Stimulated activated naive CD8-positive, alpha-beta T cell treated with anti-CD3 and anti-CD28 coated beads, Interleukin-15, Interleukin-2, amounts not matched to agents 100 ng/mL and 50 ng/mL, for 24 hours (primary cell): ENCODE measurements around the gene RPL31.

Source experiments
- H3K27ac Mint-ChIP-seq: one replicate; pipeline ENCODE4 v1.8.0; 2021; ENCODE audit warnings: mild to moderate bottlenecking, mixed read lengths
- H3K27me3 Mint-ChIP-seq: one replicate; pipeline ENCODE4 v1.8.0; 2021; ENCODE audit warnings: mixed read lengths
- H3K36me3 Mint-ChIP-seq: one replicate; pipeline ENCODE4 v1.8.0; 2021; ENCODE audit warnings: low read depth, mixed read lengths
- H3K4me1 Mint-ChIP-seq: one replicate; pipeline ENCODE4 v1.8.0; 2021; ENCODE audit warnings: low read depth, mixed read lengths
- H3K4me3 Mint-ChIP-seq: one replicate; pipeline ENCODE4 v1.8.0; 2021; ENCODE audit warnings: mild to moderate bottlenecking, mixed read lengths
- H3K9me3 Mint-ChIP-seq: one replicate; pipeline ENCODE4 v1.8.0; 2021; ENCODE audit warnings: mixed read lengths

The RPL31 gene

GRCh38 chr2:101022221-101022620 is 20.1 kb downstream of the RPL31 start:
- H3K4me1 Mint-ChIP-seq = no peaks in the 10 kb centered on the region
- H3K36me3 Mint-ChIP-seq = peaks cover 17% of the 10 kb centered on the region
- no peak overlapping the region for H3K4me3 Mint-ChIP-seq
- no peaks in the 10 kb centered on the region for H3K27me3 Mint-ChIP-seq
- no peak overlapping the region for H3K27ac Mint-ChIP-seq
- H3K9me3 Mint-ChIP-seq = no peaks in the 10 kb centered on the region

- no peaks in the 10 kb centered on the region for H3K27me3 Mint-ChIP-seq
- no peak overlapping the region for H3K27ac Mint-ChIP-seq
Measured at GRCh38 chr2:101023327-101024107, 21.4 kb downstream of the RPL31 start.

GRCh38 chr2:101025561-101025960 is 23.5 kb downstream of the RPL31 start:
- H3K9me3 Mint-ChIP-seq = no peaks in the 10 kb centered on the region
- H3K27ac Mint-ChIP-seq = no peak overlapping the region
- H3K4me3 Mint-ChIP-seq = no peak overlapping the region
- peaks cover 2% of the 10 kb centered on the region for H3K36me3 Mint-ChIP-seq
- no peaks in the 10 kb centered on the region for H3K4me1 Mint-ChIP-seq
- H3K27me3 Mint-ChIP-seq = no peaks in the 10 kb centered on the region

More at GRCh38 chr2:101023327-101024107, 21.4 kb downstream of the RPL31 start:
- no peak overlapping the region for H3K4me3 Mint-ChIP-seq
- H3K4me1 Mint-ChIP-seq = no peaks in the 10 kb centered on the region
- H3K36me3 Mint-ChIP-seq = peaks cover 13% of the 10 kb centered on the region
- H3K9me3 Mint-ChIP-seq = no peaks in the 10 kb centered on the region

GRCh38 chr2:101026253-101026701 is 24.2 kb downstream of the RPL31 start:
- no peak overlapping the region for H3K27ac Mint-ChIP-seq
- no peaks in the 10 kb centered on the region for H3K36me3 Mint-ChIP-seq
- H3K9me3 Mint-ChIP-seq = no peaks in the 10 kb centered on the region
- no peaks in the 10 kb centered on the region for H3K4me1 Mint-ChIP-seq
- H3K27me3 Mint-ChIP-seq = no peaks in the 10 kb centered on the region
- H3K4me3 Mint-ChIP-seq = no peak overlapping the region

- H3K4me1 Mint-ChIP-seq = no peaks in the 10 kb centered on the region
- H3K27me3 Mint-ChIP-seq = no peaks in the 10 kb centered on the region
- no peak overlapping the region for H3K27ac Mint-ChIP-seq
- H3K4me3 Mint-ChIP-seq = no peak overlapping the region
- no peaks in the 10 kb centered on the region for H3K36me3 Mint-ChIP-seq
- H3K9me3 Mint-ChIP-seq = no peaks in the 10 kb centered on the region
Measured at GRCh38 chr2:101026923-101027469, 24.9 kb downstream of the RPL31 start.

- no peaks in the 10 kb centered on the region for H3K9me3 Mint-ChIP-seq
- H3K27ac Mint-ChIP-seq = no peak overlapping the region
- H3K27me3 Mint-ChIP-seq = peaks cover 2% of the 10 kb centered on the region
- no peak overlapping the region for H3K4me3 Mint-ChIP-seq
- H3K4me1 Mint-ChIP-seq = no peaks in the 10 kb centered on the region
- H3K36me3 Mint-ChIP-seq = no peaks in the 10 kb centered on the region
Measured at GRCh38 chr2:101027852-101028251, 25.8 kb downstream of the RPL31 start.

GRCh38 chr2:101030866-101031554 is 28.9 kb downstream of the RPL31 start:
- peaks cover 3% of the 10 kb centered on the region for H3K27me3 Mint-ChIP-seq
- no peak overlapping the region for H3K27ac Mint-ChIP-seq
- H3K9me3 Mint-ChIP-seq = no peaks in the 10 kb centered on the region
- H3K4me1 Mint-ChIP-seq = no peaks in the 10 kb centered on the region
- no peaks in the 10 kb centered on the region for H3K36me3 Mint-ChIP-seq
- no peak overlapping the region for H3K4me3 Mint-ChIP-seq

GRCh38 chr2:101032084-101032776 is 30.1 kb downstream of the RPL31 start:
- no peak overlapping the region for H3K4me3 Mint-ChIP-seq
- H3K36me3 Mint-ChIP-seq = no peaks in the 10 kb centered on the region
- no peaks in the 10 kb centered on the region for H3K9me3 Mint-ChIP-seq
- no peak overlapping the region for H3K27ac Mint-ChIP-seq
- H3K27me3 Mint-ChIP-seq = peaks cover 3% of the 10 kb centered on the region
- no peaks in the 10 kb centered on the region for H3K4me1 Mint-ChIP-seq

- Mint-ChIP-seq H3K9me3 (no peaks in the 10 kb centered on the region), H3K36me3 (no peaks in the 10 kb centered on the region), H3K27ac (no peak overlapping the region), H3K4me1 (no peaks in the 10 kb centered on the region), H3K4me3 (no peak overlapping the region), H3K27me3 (peaks cover 3% of the 10 kb centered on the region)
Measured at GRCh38 chr2:101036562-101036961, 34.5 kb downstream of the RPL31 start.

GRCh38 chr2:101037161-101037755 is 35.2 kb downstream of the RPL31 start:
- H3K27ac Mint-ChIP-seq = no peak overlapping the region
- no peaks in the 10 kb centered on the region for H3K4me1 Mint-ChIP-seq

GRCh38 chr2:101038455-101039255 is 36.6 kb downstream of the RPL31 start:
- H3K36me3 Mint-ChIP-seq = no peaks in the 10 kb centered on the region
- no peak overlapping the region for H3K27ac Mint-ChIP-seq
- H3K9me3 Mint-ChIP-seq = no peaks in the 10 kb centered on the region
- no peaks in the 10 kb centered on the region for H3K4me1 Mint-ChIP-seq
- H3K4me3 Mint-ChIP-seq = no peak overlapping the region
- H3K27me3 Mint-ChIP-seq = no peaks in the 10 kb centered on the region

More at GRCh38 chr2:101037161-101037755, 35.2 kb downstream of the RPL31 start:
- peaks cover 3% of the 10 kb centered on the region for H3K27me3 Mint-ChIP-seq
- no peak overlapping the region for H3K4me3 Mint-ChIP-seq
- no peaks in the 10 kb centered on the region for H3K36me3 Mint-ChIP-seq
- H3K9me3 Mint-ChIP-seq = no peaks in the 10 kb centered on the region

- H3K4me1 Mint-ChIP-seq = no peaks in the 10 kb centered on the region
- H3K36me3 Mint-ChIP-seq = no peaks in the 10 kb centered on the region
- H3K27me3 Mint-ChIP-seq = no peaks in the 10 kb centered on the region
- no peak overlapping the region for H3K4me3 Mint-ChIP-seq
- H3K27ac Mint-ChIP-seq = no peak overlapping the region
- H3K9me3 Mint-ChIP-seq = no peaks in the 10 kb centered on the region
Measured at GRCh38 chr2:101040072-101040471, 38.0 kb downstream of the RPL31 start.

- no peak overlapping the region for H3K4me3 Mint-ChIP-seq
- no peaks in the 10 kb centered on the region for H3K4me1 Mint-ChIP-seq
- no peaks in the 10 kb centered on the region for H3K36me3 Mint-ChIP-seq
- no peak overlapping the region for H3K27ac Mint-ChIP-seq
- no peaks in the 10 kb centered on the region for H3K9me3 Mint-ChIP-seq
- no peaks in the 10 kb centered on the region for H3K27me3 Mint-ChIP-seq
Measured at GRCh38 chr2:101040761-101041160, 38.7 kb downstream of the RPL31 start.

- no peaks in the 10 kb centered on the region for H3K9me3 Mint-ChIP-seq
- no peak overlapping the region for H3K4me3 Mint-ChIP-seq
- no peak overlapping the region for H3K27ac Mint-ChIP-seq
- H3K4me1 Mint-ChIP-seq = no peaks in the 10 kb centered on the region
- H3K27me3 Mint-ChIP-seq = no peaks in the 10 kb centered on the region
- no peaks in the 10 kb centered on the region for H3K36me3 Mint-ChIP-seq
Measured at GRCh38 chr2:101041413-101041812, 39.3 kb downstream of the RPL31 start.
